GM12874 (cell line): ENCODE measurements around the gene RIPOR1.

ENCODE experiments used
- TF ChIP-seq, protein P1 (sequence below): IDR thresholded peaks from 2 replicates; pipeline ENCODE4 v1.5.1; 2011; ENCODE audit warnings: low read depth, mild to moderate bottlenecking, control low read depth, low read length, moderate library complexity; ENCODE audit not compliant: insufficient read depth

The RIPOR1 gene, protein sequence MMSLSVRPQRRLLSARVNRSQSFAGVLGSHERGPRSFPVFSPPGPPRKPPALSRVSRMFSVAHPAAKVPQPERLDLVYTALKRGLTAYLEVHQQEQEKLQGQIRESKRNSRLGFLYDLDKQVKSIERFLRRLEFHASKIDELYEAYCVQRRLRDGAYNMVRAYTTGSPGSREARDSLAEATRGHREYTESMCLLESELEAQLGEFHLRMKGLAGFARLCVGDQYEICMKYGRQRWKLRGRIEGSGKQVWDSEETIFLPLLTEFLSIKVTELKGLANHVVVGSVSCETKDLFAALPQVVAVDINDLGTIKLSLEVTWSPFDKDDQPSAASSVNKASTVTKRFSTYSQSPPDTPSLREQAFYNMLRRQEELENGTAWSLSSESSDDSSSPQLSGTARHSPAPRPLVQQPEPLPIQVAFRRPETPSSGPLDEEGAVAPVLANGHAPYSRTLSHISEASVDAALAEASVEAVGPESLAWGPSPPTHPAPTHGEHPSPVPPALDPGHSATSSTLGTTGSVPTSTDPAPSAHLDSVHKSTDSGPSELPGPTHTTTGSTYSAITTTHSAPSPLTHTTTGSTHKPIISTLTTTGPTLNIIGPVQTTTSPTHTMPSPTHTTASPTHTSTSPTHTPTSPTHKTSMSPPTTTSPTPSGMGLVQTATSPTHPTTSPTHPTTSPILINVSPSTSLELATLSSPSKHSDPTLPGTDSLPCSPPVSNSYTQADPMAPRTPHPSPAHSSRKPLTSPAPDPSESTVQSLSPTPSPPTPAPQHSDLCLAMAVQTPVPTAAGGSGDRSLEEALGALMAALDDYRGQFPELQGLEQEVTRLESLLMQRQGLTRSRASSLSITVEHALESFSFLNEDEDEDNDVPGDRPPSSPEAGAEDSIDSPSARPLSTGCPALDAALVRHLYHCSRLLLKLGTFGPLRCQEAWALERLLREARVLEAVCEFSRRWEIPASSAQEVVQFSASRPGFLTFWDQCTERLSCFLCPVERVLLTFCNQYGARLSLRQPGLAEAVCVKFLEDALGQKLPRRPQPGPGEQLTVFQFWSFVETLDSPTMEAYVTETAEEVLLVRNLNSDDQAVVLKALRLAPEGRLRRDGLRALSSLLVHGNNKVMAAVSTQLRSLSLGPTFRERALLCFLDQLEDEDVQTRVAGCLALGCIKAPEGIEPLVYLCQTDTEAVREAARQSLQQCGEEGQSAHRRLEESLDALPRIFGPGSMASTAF

DNA sequence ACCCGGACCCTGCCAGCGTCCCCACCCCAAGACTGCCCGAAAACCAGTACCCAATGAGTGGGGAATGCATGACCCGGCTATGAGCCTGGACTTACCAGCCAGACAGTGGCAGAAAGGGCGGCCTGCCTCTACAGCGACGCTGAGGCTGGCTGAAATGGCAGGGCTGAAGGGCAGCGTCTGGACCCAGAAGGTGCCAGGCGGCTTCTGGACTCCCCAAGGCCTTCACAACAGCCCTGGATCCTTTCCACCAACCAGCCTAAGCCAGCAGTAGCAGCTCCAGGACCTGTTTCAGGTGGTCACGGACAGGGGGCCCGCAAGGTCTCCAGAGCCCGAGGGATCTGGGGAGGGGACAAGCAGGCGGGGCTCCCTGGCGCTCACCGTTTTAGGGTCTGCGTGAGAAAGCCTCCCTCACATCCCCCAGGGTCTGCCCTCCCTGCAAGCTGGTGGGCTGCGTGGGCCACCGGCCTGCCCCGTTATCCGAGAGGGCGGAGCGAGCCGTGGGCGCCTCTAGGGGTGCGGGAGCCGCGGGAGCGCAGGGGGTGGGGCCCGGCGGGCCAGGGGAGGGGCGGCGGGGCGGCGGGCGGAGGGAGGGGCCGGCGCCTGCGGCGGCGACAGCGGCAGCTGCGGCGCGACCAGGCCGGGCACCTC, at the start of gene RIPOR1:
Gene RIPOR1, plus strand, starts transcription at position 608 of the 648 bp plus-strand sequence. CDS start 9,618 bp downstream, outside the sequence.
- TF ChIP-seq, protein P1, sequence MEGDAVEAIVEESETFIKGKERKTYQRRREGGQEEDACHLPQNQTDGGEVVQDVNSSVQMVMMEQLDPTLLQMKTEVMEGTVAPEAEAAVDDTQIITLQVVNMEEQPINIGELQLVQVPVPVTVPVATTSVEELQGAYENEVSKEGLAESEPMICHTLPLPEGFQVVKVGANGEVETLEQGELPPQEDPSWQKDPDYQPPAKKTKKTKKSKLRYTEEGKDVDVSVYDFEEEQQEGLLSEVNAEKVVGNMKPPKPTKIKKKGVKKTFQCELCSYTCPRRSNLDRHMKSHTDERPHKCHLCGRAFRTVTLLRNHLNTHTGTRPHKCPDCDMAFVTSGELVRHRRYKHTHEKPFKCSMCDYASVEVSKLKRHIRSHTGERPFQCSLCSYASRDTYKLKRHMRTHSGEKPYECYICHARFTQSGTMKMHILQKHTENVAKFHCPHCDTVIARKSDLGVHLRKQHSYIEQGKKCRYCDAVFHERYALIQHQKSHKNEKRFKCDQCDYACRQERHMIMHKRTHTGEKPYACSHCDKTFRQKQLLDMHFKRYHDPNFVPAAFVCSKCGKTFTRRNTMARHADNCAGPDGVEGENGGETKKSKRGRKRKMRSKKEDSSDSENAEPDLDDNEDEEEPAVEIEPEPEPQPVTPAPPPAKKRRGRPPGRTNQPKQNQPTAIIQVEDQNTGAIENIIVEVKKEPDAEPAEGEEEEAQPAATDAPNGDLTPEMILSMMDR, result no peak

DNA sequence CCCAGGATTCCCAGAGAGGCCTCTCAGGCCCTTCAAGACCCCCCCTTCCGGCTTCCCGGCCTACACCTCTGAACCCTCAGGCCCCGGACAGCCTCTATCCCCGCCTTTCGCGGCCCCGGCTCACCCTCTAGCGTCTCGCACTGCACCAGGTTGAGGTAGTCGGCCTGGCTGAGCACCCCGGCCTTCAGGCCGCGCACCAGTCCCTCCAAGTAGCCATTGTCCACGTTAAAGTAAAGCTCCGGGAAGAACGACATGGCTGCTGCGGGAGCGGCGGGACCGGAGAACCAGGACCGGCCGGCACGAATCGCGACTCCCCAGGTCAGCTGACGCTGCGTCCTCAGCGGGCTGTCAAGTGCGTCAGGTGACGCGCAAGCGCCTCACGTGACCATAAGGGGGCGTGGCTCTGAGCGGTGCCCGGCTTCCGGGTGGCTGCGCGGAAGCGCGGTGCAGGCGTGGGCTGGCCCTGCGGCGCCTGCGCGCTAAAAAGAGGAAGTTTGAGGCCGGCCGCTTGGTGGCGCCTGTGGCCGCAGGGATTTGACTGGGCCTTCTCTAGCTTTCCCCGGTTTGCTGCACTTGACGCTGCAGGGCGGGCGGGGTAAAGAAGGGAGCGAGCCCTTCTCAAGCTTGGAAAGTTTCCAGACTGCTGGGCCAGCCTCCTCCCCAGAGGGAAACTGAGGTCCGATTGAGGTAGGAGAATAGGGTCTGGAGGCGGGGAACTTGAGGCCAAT, 47.6 kb upstream of the RIPOR1 start, which contains the start of gene ATP6V0D1:
Gene ATP6V0D1, minus strand, starts transcription at position 325 of the 728 bp plus-strand sequence. Its CDS starts 71 bp downstream, at position 254.
- TF ChIP-seq, protein P1, result peak; percentile 92

DNA sequence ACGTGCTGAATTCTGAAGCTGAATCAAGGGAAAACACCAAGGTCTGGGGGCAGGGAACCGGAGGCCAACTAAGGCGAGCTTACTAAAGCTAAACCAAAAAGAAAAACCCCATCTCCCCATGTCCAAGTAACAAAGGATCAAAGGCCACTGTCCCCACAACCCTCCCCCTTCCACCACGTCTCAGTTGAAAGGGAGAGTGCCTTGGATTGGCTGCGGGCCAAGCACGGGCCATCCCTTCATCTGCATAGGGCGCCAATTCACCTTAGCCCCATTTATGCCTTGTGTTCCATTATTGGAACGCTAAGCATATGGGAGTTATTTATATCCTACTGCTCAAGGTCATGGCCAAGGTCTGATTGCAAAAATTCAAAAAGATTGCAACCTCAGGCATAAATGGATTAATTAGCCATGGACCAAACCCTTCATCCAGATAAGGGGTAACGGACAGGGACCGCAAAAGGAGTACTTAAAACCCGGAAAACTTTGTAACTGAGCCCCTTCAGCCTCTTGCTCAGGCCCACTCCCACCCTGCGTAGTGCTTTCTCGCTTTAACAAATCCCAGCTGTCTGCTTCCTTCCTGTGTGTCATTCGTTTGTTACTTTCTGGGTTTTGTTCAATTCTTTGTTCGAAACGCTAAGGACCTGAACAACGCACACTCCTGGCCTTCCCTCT, 46.9 kb upstream of the RIPOR1 start:
- TF ChIP-seq, protein P1, result no peak

DNA sequence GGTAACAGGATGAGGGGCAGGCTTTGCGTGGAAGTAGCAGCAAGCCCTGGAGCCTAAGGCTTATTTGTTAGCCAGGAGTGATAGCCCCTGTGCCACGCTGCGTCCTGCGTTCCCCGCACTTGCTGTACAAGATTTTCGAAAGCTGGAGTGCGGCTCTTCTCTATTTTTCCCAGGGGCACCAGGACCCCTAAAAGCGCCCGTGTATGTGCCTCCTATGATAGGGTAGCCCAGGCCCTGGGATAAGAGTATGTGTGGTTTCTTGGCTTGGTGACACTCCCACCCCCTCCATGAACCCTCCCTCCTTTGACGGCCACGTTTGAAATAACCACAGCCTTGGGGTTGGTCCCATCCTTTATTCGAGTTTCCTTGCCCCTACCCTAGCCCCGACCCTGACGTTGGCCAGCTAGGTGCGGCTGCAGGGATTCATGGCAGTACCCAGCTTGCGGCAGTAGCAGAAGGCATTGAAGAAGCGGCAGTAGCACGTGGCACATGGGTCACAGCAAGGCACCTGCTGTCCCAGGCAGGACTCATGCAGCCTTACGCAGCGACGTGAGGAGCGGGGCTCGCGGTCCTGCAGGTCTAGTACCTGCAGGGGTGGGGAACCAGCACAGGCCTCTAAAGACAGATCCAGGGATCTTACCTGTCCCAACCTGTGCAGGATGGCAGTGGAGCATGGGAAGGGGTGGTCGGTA, 46.2 kb upstream of the RIPOR1 start:
- TF ChIP-seq, protein P1, result no peak

DNA sequence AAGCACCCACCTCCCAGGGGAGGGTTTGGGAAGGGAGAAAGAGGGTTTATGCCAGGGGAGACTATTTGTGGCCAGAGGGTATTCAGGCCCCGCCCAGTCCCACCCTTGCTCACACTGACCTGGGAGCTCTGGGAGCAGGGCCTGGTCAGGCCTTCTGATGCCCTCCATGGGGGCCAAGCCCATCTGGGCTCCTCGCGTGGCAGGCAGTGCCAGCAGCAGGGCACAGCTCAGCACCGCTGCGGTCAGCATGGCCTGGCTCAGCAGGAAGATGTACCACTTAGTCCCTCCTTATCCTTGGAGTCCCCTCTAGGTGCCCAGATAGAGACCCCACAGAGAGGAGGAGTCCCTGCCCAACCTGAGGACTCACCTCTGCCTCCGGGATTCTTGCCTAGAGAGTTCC, 45.5 kb upstream of the RIPOR1 start, which contains the start of gene AGRP:
Gene AGRP, minus strand, starts transcription at position 398 of the 400 bp plus-strand sequence. Its CDS starts 149 bp downstream, at position 249.
- TF ChIP-seq, protein P1, result no peak
